GM23248 (cell line): ENCODE results near the gene IGF1R.

Experiments
- EZH2 ChIP-seq: fragments of 200-600 bp; sonication (generic); IDR thresholded peaks from 2 replicates; pipeline ENCODE4 v1.6.1; 2018; ENCODE audit warnings: antibody characterized with exemption, mild to moderate bottlenecking; ENCODE audit not compliant: insufficient read depth, poor library complexity, severe bottlenecking
- EZH2phosphoT487 ChIP-seq: fragments of 200-600 bp; sonication (generic); IDR thresholded peaks from 2 replicates; pipeline ENCODE4 v1.6.1; 2018; ENCODE audit warnings: antibody characterized with exemption, moderate library complexity, mild to moderate bottlenecking, low read depth; ENCODE audit not compliant: insufficient read depth

- TF ChIP-seq EZH2 = no peak
- no peak for TF ChIP-seq EZH2phosphoT487
These were observed 34.8 kb downstream of the IGF1R start for GRCh38 chr15:98682992-98683701.
